IPS-11a (cell line): Measurements from ENCODE around the gene SCUBE2.
"Not testable (repeated sequence)": the region's sequence is repeated elsewhere in the genome, so short reads cannot be mapped to it uniquely, and the experiment has no call there.

ENCODE experiments used
- H3K4me3 ChIP-seq: one replicate; pipeline ENCODE4 v1.5.1; 2013; ENCODE audit warnings: low read depth, low read length, control low read depth

Gene SCUBE2

DNA sequence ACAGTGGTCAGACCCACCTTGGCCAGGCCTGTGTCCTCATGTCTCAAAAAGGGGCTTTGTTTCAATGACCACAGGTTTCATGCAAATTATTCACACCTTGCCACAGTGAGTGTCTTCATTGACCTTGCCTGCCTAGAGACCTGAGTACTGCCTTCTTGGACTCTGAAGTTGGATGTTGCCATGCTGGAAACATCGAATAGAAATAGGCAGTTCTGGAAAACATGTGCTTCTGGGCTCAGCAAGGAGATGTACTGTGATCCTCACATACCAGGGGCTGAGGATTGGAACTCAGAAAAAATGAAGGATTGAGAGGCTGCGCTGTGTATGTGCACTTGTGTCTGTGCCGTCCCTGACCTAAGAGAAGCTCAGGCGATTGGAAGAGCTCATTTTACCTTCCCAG is 78.0 kb downstream of the SCUBE2 start:
- no peak overlapping the region for H3K4me3 ChIP-seq

DNA sequence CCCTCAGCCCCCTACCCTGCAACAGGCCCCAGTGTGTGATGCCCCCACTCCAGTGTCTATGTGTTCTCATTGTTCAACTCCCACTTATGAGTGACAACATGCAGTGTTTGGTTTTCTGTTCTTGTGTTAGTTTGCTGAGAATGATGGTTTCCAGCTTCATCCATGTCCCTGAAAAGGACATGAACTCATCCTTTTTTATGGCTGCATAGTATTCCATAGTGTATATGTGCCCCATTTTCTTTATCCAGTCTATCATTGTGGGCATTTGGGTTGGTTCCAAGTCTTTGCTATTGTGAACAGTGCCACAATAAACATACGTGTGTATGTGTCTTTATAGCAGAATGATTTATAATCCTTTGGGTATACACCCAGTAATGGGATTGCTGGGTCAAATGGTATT is 81.9 kb downstream of the SCUBE2 start:
- H3K4me3 ChIP-seq = not testable (repeated sequence)

DNA sequence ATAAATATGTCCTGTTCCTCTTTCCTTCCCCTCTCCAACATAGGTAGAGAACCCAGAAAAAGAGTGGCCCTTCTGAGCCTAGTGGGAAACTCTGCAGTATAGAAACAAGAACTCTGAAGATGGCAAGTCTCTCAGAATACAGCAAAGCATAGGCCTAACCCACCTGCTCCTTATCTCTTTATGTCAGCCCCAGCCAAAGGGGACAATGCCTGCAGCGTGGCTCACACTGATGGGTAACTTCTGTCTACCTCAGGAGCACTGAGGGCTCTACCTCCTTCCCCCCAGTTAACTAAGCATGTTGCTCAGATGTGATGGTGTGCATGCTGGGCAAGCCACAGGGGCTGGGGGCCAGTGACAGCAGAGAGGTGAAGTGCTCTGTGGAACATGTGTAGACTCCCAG is 82.7 kb downstream of the SCUBE2 start:
- no peak overlapping the region for H3K4me3 ChIP-seq

DNA sequence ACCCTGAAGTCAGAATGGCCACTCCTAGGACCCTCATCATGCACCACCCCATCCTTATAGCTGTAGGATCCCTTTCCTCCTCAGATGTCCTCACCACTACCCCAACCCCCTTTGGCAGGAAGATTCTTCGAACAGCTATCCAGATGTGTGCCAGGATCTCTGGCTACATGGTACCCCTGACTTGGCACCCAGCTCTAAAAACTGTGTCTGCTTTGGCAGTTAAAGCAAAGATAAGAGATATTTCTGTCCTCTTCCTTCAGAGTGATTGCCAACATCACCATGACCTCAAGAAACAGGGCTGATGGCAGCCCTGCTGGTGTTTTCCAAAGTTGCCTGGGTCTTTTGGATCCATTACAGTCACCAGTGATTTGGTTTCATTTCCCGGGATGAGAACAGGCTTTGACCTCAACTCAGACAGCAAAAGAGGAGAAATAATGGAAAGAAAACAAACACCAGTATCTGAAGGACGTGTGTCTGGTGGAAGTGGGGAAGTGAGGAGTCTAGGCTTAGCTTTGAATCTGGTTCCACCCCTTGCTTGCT is 83.3 kb downstream of the SCUBE2 start:
- H3K4me3 ChIP-seq = no peak overlapping the region

DNA sequence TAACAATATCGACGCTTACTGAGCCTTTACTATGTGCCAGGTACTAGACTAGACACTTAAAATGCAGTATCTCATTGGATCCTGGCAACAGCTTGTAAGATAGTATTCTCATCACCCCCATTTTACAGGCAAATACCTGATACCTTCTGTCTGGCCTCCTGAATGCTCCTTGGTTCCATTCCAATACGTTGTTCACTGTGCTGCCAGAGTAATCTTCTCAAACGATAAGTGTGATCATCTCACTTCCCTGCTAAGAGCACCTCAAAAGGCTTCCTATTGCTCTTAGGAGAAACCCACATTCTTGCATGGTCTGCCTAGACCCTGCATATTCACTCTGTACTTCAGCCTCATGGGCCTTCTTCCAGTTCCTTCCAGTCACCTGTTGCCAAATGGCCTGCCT is 86.3 kb downstream of the SCUBE2 start:
- no peak overlapping the region for H3K4me3 ChIP-seq

DNA sequence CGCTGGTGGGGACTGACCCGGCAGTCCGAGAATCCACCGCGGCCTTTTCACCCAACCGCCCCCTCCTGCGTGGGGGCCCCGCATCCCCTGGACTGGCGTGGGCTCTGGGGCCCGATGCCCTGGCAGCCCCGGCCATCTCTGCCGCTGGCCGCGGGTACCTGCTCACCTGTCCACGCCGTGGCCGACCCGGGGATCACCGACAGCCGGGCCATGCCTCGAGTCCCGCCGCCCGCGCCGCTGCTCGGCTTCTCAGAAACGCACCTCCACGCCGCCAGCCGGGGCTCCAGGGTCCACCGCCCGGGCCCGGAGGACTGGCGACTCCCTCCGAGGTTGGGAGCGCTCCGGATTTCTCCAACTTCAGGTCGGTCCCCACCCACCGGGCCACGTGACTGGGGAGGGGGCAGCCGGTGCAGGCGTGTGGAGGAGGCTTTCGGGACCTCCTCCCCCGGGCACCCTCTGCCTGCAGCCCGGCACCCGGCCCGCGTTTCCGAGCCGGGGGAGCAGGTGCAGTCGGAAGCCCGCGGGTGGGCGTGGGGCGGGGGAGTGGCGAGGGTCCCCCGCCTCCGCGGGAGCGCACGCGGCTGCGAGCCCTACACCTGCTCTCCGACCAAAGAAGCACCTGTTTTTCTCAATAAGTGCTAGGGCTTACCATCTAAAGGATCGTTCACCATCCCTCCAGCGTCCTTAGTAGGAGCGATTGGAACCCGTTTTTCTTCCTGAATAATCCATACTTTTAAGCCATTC is 87.0 kb downstream of the SCUBE2 start:
- peak overlapping the region; percentile 37 for H3K4me3 ChIP-seq

DNA sequence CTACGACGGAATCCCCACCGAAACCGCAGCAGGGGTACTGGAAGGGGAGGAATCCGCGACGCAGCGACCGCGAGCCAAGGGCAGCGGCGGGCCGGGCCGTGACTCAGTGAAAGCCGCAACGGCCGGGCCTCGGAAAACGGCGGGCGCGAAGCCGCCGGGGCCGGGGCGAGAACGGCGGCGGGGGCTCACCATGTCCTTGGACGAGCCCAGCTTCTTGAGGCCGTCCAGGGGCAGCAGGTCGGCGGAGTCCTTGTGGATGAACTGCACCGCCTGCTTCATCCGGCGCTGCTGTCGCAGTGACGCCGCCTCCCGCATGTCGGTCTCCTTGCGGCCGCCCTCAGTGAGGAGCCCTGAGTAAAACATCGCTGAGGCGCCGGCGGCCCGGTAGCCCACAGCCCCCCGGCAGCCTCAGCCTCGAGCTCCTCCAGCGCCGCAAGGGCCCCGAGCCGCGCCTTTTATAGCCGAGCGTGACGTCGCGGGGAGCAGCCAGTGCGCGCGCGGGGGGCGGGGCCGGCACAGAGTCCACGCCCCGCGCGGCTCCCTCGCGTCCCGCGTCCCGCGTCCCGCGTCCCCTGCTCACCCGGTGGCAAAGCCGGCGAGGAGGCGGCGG is 87.7 kb downstream of the SCUBE2 start, which contains the start of gene NRIP3:
NRIP3 (minus strand) TSS at position 429 of the 610 bp plus-strand sequence; CDS start at position 363, 66 bp downstream.
- peak within 1 kb of the TSS; percentile 37 for H3K4me3 ChIP-seq

DNA sequence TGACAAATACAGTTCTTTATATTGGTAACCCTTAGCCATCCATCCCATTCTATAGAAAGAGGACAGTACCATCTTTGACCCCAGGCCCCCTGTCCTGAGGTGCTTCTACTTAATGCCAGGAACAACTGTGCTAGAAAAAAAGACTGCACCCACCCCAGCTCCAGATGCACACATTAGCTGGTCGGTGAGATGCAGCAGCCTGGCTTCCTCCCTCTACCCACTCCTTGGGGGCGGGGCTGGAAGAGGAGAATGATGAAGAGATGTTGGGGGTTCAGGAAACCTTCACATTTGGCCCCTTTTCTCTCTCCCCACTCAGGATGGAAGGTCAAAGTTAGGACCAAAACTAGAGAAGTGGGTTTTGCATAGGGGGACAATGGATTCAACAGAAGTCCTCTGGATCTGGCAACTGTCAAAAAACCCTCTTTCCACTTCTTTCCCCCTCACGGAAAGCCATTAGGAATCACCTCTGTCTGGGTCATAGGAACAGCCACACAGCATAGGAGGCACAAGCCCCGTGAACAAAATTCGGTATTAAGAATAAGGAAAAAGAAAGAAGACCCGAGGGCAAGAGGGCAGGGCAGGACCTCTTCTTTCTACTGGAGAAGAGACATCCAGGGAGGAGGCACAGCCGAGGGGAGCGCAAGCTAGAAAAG is 88.4 kb downstream of the SCUBE2 start:
- peak overlapping the region; percentile 30 for H3K4me3 ChIP-seq

DNA sequence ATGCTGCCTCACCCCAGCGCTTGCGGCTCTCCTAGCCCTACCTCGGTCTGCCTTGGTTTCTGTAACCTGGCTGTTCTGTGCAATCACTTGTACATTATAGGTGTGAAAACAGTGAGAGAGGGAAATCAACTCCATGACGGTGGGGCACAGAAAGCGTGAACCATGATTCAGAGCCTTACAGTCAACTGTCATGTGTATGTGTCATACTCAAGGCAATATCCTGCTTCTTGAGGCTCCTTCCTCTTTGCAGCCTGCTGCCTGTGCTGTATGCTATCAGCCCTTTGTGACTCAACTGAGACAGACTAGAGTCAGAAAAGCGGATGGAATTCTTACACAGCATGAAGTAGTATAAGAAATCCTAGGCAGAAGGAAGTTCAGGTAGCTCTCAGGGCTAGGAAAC is 89.7 kb downstream of the SCUBE2 start:
- H3K4me3 ChIP-seq = no peak overlapping the region

DNA sequence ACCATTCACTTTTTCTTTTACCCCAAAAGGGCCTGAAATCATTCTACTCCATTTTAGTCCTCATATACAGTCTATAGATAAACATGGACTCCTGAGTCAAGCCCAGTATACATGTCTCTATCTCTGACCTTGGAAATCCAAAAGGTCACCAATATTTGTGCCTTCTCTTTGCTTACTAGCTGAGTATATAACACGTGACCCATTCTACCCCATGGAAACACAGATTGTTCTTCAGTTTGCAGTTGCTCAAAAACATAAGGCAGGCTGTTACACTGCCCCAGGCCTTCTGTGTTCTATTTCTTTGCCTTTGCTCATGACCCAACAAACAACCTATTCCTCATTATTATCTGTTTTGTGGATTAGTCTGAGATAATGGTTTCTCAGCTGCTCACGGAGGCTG is 93.4 kb downstream of the SCUBE2 start:
- no peak overlapping the region for H3K4me3 ChIP-seq

DNA sequence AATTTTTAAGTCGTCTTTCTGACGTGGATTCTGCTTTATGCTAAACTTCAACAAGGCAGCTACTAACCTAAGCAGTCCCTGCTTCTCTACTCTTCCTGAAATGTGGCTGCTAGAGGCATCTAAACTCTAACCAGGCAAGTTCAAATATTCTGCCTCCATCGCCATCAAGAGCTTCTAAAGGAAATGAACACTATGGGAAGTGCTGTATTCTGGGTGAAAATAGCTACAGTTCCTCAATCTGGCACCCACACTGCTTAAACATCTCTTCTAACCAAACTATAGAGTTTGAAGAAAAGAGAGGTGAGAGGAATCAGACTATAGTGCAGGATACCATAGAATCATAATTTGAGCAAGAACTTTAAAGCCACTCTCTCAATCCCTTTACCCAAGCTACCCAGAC is 93.9 kb downstream of the SCUBE2 start:
- no peak overlapping the region for H3K4me3 ChIP-seq

DNA sequence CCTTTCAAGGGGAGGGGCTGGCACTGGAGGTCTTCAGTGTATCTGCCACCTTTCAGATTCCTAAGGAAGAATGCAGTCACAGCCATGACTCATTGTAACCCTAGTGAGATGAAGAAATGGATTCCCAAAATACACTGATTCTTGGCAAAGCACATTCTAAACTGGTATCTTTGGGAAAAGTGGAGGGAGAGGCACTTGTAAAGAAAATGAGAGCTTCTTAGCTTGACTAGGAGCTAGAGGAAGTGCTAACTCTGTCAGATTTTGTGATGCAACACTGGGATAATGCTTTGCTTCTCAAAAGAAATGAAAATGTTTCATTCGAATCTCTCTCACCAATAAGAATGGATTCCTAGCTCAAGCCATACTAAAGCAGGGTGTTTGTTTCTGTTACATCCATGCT is 101.9 kb downstream of the SCUBE2 start:
- H3K4me3 ChIP-seq = no peak overlapping the region

DNA sequence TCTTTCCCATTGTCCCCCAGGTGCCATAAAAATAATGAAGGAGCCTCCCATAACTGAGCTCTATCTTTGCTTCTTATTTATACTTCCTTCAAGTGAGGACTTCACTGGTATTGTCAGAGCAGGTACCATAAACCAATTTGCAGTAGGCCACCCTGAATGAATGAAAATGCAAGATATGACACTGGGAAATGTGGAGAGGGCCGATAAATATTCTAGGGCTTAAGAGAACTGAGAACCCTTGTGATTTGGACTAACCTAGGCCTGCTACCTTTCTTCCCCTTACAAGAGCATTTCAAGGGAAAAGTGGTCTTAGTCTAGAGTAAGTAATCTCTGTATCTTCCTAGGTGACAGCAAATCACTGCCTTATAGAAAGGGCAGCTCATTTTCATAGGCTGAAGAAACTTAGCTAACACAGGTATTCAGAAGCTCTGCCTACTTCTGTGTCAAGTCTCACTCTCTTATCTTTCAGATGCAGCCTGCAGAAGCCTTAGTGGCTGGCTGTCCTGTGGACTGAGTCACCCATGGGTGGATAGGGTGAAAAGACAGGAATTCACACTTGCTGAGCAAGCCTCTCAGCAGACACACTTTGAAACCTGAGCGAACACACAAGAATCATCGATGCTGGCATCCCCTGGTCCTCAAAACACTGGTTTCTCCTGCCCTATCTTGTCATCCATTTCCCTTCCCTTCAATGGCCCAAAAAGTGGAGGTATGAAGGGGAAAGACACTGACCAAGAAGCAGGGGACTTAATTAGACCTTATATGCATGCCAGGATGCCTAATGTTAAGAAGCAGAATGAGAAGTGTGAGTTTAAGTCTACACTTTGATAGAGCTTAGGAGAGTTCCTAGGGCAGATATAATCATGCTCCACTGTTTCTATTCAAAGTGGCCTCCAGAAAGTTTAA is 102.8 kb downstream of the SCUBE2 start:
- H3K4me3 ChIP-seq = no peak overlapping the region

DNA sequence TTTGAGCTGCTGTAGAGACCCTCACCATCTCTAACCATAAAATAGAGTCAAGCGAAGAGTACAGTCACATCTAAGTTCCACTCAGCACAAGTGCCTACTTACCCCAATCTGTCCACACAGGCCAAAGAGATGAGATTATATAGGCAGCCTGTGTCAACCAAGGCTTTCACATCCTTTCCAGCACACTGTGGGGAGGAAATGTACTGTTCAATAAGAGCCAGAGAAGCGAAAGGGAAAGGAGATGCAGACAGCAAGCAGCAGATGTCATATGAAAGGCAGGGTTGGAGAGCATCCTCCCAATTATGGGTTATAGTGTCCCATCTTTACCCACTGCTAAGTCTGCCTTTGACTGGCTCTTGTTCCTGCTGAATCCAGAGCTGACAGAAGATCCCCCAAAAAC is 104.0 kb downstream of the SCUBE2 start:
- H3K4me3 ChIP-seq = no peak overlapping the region

DNA sequence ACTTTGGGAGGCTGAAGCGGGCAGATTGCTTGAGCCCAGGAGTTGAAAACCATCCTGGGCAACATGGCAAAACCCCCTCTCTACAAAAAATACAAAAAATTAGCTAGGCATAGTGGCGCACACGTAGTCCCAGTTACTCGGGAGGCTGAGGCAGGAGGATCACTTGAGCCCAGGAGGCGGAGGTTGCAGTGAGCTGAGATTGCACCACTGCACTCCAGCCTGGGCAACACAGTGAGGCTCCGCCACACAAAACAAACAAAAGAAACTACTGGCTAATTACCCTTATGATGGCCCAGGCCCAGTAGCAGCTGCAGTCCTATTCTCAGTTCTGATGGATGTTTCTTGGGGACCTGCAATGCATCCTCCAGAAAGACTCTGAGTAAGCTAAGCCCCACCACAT is 104.6 kb downstream of the SCUBE2 start:
- not testable (repeated sequence) for H3K4me3 ChIP-seq

DNA sequence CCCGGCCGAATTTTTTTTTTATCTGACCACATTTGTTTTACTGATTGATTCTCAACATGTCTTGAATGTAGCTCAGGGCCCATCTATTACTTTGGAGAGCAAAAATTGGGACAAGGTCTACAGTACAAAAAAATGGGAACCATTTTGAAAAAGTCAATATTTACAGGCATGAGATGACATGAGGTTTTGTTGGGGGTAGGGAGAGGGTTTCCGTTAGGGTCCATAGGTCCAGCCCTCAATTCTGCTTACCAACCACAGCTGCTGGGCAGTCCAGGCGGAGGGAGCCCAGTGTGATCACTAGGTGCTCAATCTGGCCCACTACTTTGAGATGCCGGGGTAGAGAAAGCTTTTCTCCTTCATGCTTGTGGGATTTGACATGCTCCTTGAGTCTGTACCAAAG is 105.9 kb downstream of the SCUBE2 start:
- H3K4me3 ChIP-seq = no peak overlapping the region

DNA sequence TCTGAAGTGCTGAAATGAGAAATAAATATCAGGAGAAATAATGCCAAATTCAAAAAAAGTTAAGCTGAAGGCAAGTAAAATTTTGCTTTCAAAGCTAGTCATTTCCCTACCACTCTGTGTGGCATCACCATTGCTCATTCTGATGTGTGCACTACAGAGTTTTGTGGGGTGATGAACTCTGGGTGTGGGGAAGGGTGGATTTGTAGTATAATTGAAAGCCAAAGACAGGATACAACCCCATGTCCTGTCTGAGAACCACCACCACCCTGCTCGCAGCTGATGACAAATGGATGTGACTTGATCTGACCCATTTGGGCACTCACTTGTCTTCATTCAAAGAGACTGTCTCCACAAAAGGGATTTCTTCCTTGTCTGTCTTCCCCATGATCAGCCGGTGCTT is 107.8 kb downstream of the SCUBE2 start:
- H3K4me3 ChIP-seq = no peak overlapping the region

DNA sequence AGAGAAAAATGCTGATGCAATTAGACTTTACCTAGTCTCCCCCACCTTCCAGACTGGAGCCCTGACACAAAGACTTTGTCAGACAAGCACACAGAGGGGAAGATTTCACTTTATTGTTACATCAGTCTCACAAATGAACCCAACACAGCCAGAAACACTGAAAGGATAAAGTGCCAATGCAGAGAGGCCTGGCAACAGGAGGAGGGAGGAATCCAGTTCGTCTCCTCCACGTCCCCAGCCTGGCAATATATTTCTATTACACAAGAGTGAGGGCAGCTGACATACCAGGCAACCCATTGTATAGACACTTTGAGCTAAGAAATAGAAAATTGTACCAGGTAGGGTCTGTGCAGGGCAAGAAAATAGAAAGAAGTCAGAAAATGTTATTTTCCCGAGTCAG is 110.9 kb downstream of the SCUBE2 start:
- H3K4me3 ChIP-seq = no peak overlapping the region

DNA sequence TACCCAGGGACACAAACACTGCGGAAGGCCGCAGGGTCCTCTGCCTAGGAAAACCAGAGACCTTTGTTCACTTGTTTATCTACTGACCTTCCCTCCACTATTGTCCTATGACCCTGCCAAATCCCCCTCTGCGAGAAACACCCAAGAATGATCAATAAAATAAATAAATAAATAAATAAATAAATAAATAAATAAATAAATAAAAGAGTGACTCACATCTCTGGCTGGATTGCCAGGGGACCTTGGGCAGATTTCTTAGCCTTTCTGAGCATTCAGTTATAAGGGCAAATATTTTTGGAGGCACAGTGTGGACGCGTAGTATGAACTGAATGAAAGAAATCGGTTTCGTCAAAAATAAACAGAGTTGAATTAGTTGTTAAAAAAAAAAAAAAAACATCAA is 112.0 kb downstream of the SCUBE2 start:
- H3K4me3 ChIP-seq = not testable (repeated sequence)

DNA sequence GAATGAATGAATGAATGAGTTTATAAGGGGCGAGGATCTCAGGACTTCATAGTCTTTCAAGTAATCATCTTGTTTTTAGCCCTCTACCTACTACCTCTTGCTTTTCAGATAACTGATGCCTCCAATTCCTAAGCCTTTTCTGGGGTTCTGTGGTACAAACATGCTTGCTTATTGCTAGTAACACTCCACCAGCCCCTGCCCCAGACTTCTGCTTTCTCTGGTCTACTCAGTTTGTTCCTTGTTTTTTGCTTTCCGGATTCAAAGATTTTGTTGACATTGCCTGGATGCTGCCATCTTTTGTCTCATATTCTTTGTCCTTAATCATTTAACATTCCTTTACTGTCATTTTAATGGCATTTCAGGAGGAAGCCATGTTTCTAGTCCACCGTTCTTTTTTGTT is 118.3 kb downstream of the SCUBE2 start:
- no peak overlapping the region for H3K4me3 ChIP-seq

DNA sequence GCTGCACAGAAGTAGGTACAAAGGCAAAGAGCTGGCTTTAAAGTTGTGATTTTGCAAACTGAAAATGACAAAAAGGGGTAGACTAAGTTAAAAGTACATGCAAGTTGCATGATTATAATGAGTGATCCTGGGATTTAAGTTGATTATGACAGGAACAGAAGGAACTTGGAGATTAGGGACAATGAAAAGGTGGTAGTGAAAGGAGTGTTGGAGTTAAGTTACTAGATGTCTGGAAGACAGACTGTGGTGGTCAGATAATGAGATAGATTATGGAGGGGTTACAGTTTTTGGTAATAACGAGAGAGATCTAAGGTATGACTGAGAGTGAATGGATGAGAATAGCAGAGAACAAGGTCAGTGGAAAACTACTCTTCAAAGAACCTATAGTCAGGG is 119.5 kb downstream of the SCUBE2 start:
- no peak overlapping the region for H3K4me3 ChIP-seq
